SW 1271 (cell line): ENCODE data around the gene DHCR24.

Experiments
- DNase-seq, 2 experiments: peaks; one replicate each; lab custom pipeline; 2025; lab: John Stamatoyannopoulos, UW

The DHCR24 gene

GRCh38 chr1:54845772-54846171, 41.2 kb downstream of the DHCR24 start:
- DNase-seq = no peak

GRCh38 chr1:54844564-54844963, 42.4 kb downstream of the DHCR24 start:
- no peak for DNase-seq

- DNase-seq = no peak
Observed at GRCh38 chr1:54843449-54843848, 43.5 kb downstream of the DHCR24 start.

GRCh38 chr1:54842963-54843362, 44.0 kb downstream of the DHCR24 start:
- DNase-seq = no peak

GRCh38 chr1:54842206-54842915, 44.6 kb downstream of the DHCR24 start:
- no peak for DNase-seq

- no peak for DNase-seq
Observed at GRCh38 chr1:54839824-54840223, 47.2 kb downstream of the DHCR24 start.

GRCh38 chr1:54838565-54839180, 48.3 kb downstream of the DHCR24 start:
- DNase-seq = no peak

GRCh38 chr1:54837002-54837853, 49.8 kb downstream of the DHCR24 start:
- DNase-seq = no peak

- DNase-seq = no peak
Observed at GRCh38 chr1:54836594-54836993, 50.4 kb downstream of the DHCR24 start.

- no peak for DNase-seq
Observed at GRCh38 chr1:54835970-54836369, 51.0 kb downstream of the DHCR24 start.

GRCh38 chr1:54835131-54835898, 51.7 kb downstream of the DHCR24 start:
- no peak for DNase-seq

- no peak for DNase-seq
Observed at GRCh38 chr1:54834007-54834541, 52.9 kb downstream of the DHCR24 start.

GRCh38 chr1:54833121-54833520, 53.9 kb downstream of the DHCR24 start:
- no peak for DNase-seq

- DNase-seq = no peak
Observed at GRCh38 chr1:54826226-54826816, 60.7 kb downstream of the DHCR24 start.

GRCh38 chr1:54825696-54826095, 61.3 kb downstream of the DHCR24 start:
- DNase-seq = no peak

- no peak for DNase-seq
Observed at GRCh38 chr1:54823670-54824069, 63.3 kb downstream of the DHCR24 start.

- DNase-seq = no peak
Observed at GRCh38 chr1:54819733-54820132, 67.3 kb downstream of the DHCR24 start.

GRCh38 chr1:54819195-54819536, 67.8 kb downstream of the DHCR24 start:
- no peak for DNase-seq

GRCh38 chr1:54818461-54819194, 68.4 kb downstream of the DHCR24 start:
- DNase-seq = no peak

GRCh38 chr1:54816951-54817350, 70.0 kb downstream of the DHCR24 start:
- DNase-seq = no peak

- DNase-seq = no peak
Observed at GRCh38 chr1:54816130-54816529, 70.9 kb downstream of the DHCR24 start.
